SK-N-MC (cell line): ENCODE data around the gene SLCO2B1.

Experiments
- EZH2 ChIP-seq: fragments of 200-600 bp; sonication (generic); IDR thresholded peaks from one replicate; pipeline ENCODE4 v1.6.1; 2017; ENCODE audit warnings: antibody characterized with exemption
- FOXP2 ChIP-seq: optimal IDR thresholded peaks from 2 replicates; pipeline ENCODE3; 2011; ENCODE audit warnings: mild to moderate bottlenecking, moderate library complexity; ENCODE audit not compliant: insufficient read depth; ENCODE audit errors: extremely low read length, control extremely low read depth
- POLR2AphosphoS5 ChIP-seq: IDR thresholded peaks from 2 replicates; pipeline ENCODE4 v1.6.1; 2012; ENCODE audit warnings: mild to moderate bottlenecking, low read depth, low read length, borderline replicate concordance

DNA sequence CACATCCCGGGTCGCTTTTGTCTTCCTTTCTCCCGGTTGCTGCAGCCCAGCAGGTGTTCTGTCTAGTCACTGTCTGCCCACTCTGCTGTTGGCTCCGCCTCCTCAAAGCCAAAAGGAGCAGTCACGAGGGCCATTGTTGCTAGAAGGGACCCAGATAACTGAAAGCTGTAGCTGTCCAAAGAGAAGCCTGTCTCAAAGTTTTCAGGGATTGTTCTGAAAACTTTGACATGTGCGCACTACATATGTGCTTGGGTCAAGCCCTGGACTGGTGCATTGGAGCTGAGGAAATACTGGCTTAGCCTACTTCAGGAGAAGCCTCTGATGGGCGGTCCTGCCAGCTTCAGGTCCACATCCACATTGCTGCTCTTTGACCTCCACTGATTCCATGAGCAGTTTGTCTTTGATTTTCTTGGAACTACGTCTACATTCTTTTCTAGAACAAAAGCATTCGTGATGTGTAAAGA is 45.4 kb upstream of the SLCO2B1 start:
- TF ChIP-seq EZH2 (no peak), POLR2AphosphoS5 (no peak), FOXP2 (no peak)
